WTC11 (cell line): ENCODE results near the gene PIK3R6.

Experiments used
- TP53 ChIP-seq: sonication (generic); formaldehyde crosslinking; IDR thresholded peaks from 2 replicates; pipeline ENCODE4 v1.8.1; 2023; ENCODE audit warnings: mild to moderate bottlenecking, missing genetic modification reagents
- TF ChIP-seq, protein P1 (sequence below): fragments of 250-450 bp; sonication (Bioruptor Pico); IDR thresholded peaks from 2 replicates; pipeline ENCODE4 v1.8.0; 2021; ENCODE audit warnings: mild to moderate bottlenecking
- TF ChIP-seq, protein P2 (sequence below): fragments of 250-450 bp; sonication (Bioruptor Pico); IDR thresholded peaks from 2 replicates; pipeline ENCODE4 v1.9.0; 2021; ENCODE audit warnings: mild to moderate bottlenecking, borderline replicate concordance

DNA sequence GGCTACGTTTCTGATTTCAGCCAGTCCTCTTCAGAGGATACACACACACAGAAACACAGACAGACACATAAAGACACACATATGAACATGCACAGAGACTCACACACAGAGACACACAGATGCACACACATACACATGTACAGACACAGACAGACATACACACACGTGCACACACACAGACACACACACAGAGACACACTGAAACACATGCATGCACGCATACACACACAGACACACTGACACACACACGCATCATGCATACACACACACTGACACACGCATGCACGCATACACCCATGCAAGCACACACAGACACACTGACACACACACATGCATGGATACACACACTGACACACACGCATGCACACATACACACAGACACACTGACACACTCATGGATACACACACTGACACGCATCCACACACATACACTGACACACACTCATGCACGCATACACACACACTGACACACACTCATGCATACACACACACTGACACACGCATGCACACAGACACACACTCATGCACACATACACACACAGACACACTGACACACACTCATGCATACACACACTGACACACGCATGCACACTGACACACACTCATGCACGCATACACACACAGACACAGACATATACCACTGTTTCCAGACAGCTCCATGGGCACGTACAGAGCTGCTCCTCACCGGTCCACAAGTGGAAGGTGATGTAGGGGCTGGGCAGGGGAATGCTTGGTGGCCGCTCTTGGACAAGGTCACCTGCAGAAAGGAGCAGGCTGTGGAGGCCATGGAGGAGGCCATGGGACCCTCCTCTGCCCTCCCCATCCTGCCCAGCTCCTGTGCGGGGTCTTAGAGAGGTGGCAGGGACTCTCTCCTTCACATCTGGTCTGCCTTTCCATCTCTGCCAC, 38.2 kb downstream of the PIK3R6 start:
- TF ChIP-seq TP53 (CRISPR knock-in tag) = no peak
- TF ChIP-seq, protein P1, sequence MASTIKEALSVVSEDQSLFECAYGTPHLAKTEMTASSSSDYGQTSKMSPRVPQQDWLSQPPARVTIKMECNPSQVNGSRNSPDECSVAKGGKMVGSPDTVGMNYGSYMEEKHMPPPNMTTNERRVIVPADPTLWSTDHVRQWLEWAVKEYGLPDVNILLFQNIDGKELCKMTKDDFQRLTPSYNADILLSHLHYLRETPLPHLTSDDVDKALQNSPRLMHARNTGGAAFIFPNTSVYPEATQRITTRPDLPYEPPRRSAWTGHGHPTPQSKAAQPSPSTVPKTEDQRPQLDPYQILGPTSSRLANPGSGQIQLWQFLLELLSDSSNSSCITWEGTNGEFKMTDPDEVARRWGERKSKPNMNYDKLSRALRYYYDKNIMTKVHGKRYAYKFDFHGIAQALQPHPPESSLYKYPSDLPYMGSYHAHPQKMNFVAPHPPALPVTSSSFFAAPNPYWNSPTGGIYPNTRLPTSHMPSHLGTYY (CRISPR knock-in tag) = no peak
- TF ChIP-seq, protein P2, sequence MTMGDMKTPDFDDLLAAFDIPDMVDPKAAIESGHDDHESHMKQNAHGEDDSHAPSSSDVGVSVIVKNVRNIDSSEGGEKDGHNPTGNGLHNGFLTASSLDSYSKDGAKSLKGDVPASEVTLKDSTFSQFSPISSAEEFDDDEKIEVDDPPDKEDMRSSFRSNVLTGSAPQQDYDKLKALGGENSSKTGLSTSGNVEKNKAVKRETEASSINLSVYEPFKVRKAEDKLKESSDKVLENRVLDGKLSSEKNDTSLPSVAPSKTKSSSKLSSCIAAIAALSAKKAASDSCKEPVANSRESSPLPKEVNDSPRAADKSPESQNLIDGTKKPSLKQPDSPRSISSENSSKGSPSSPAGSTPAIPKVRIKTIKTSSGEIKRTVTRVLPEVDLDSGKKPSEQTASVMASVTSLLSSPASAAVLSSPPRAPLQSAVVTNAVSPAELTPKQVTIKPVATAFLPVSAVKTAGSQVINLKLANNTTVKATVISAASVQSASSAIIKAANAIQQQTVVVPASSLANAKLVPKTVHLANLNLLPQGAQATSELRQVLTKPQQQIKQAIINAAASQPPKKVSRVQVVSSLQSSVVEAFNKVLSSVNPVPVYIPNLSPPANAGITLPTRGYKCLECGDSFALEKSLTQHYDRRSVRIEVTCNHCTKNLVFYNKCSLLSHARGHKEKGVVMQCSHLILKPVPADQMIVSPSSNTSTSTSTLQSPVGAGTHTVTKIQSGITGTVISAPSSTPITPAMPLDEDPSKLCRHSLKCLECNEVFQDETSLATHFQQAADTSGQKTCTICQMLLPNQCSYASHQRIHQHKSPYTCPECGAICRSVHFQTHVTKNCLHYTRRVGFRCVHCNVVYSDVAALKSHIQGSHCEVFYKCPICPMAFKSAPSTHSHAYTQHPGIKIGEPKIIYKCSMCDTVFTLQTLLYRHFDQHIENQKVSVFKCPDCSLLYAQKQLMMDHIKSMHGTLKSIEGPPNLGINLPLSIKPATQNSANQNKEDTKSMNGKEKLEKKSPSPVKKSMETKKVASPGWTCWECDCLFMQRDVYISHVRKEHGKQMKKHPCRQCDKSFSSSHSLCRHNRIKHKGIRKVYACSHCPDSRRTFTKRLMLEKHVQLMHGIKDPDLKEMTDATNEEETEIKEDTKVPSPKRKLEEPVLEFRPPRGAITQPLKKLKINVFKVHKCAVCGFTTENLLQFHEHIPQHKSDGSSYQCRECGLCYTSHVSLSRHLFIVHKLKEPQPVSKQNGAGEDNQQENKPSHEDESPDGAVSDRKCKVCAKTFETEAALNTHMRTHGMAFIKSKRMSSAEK = no peak
